Measurements from ENCODE around the gene ANOS1.

Gene ANOS1

GRCh38 chrX:8720136-8720535, 11.8 kb downstream of the ANOS1 start:
- DNase-seq (ENCODE audit: low read depth in 2 of 2): no peak

DNA sequence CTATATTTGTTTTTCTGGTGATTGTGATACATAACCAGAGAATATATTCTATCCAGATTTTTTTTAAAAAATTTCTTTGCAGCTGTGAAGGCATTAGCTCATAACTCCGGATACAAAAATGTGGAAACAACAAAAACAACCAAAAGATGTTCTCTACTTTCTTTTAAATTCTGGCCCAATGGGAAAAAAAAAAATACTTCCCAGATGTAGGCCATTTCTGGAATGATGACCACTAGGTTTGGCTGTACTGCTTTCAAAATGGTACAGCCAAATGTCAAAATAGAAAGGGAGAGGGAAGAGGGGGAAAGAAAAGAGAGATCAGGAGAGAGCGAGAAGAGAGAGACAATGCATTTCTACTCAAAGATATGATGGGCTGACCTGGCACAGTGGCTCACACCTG, 14.6 kb downstream of the ANOS1 start:
- no peak for DNase-seq (ENCODE audit: low read depth in 2 of 2)

DNA sequence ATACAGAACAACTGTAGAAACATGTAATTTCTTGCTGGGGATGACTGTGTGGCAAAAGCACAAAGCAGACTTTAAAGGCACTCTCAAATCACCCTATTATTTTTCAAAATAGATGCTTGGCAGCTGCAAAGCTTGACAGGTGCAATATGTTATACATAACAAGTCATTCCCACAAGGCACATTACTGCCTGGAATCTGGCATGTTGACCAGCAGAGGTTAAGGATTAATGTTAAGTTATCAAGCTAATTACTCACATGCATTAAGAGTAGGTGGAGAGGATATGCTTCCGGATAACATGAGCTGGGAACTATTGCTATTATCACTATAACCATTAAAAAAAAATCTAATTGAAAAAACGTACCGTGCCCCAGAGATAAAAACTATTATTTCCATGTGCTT, 17.8 kb downstream of the ANOS1 start:
- DNase-seq (ENCODE audit: low read depth in 2 of 2): no peak

DNA sequence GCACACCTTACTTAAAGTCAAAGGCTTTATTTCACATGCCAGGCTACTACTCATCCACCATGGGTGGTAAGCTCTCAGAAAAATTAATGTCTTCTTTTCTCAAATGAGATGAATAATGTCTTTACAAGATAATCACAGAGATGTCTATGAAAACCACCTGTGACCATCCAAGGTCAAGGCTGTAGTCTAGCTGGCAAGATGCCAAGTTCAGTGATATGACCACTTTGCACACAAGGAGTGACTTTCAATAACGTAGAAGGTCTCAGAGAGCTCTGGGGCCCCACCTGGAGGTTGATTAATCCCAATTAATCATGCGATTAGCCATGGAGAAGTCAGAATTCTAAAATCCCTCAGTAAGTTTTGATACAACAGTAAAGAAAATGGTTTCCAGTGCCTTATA, 20.5 kb downstream of the ANOS1 start:
- no peak for DNase-seq (ENCODE audit: low read depth in 2 of 2)

DNA sequence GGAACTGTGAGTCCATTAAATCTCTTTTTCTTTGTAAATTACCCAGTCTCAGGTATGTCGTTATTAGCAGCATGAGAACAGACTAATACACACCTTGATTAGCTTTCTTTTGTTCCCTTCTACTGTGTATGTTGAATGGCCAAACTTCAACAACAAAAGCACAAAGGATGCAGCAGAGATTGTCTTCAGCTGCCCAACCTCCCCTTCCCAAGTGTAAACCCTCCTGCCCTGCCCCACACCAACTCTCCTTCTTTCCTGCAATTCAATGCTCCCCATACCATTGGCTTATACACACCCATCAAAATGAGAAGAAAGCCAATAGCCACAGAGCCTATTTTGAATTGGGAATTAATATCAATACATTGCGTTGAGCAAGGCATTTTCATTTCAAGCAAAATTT, 27.8 kb downstream of the ANOS1 start:
- no peak for DNase-seq (ENCODE audit: low read depth in 2 of 2)

DNA sequence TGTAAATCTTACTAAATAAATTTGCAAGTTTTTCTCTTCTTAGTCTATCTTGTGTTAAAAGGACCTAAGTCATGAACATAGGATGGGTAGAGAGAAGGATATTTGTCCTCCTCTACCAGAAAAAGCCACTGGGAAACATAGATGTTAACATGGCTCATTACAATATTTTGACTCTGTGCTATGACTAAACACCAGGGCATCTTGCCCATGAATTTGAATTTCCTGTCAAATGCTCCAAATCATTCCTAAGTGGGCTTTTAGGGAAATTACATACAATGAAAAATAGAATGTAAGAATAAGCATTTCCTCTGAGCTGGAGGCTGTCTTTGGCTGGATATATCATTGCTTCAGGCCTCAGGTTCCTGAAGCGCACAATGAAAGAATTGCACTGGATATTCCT, 39.1 kb downstream of the ANOS1 start:
- DNase-seq (ENCODE audit: low read depth in 2 of 2): no peak

GRCh38 chrX:8689473-8689872, 42.5 kb downstream of the ANOS1 start:
- DNase-seq (ENCODE audit: low read depth in 2 of 2): no peak

- no peak for DNase-seq (ENCODE audit: low read depth in 2 of 2)
Measured at GRCh38 chrX:8688776-8689175, 43.2 kb downstream of the ANOS1 start.

DNA sequence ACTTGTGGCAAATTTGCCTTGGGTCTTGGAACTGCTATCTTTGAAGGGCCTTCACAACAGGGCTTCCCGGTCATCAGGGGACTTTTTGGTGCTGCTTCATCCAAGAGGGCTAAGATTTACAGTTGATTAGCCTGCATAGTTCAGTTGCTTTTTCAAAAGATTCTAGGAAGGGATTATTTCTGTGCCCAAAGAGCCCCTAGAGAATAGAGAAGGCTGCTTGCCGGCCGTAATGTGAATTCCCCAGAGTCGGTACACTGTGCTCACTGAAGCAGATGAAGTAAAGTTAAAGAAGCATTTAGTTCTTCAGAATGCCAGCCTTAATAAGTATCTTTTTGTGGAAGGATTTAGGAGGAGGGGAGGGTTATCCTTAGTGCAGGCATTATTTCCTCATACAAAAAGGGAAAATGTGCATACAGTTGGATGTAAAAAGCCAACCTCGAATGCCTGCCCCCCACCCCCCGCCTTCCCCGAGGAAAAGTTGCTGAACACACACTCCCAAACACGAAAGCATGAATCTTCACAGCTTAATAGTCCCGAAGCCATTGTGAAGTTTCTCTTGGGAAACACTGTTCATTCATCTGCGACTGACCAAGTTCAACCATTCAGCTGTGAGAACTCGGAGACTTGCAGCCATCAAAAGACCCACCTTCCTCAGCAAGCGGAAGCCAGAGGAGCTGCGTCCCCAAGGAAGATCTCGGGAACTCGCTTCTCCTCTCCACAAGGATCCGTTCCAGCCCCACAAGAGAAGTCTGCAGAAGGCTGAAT, 47.6 kb downstream of the ANOS1 start:
- no peak for DNase-seq (ENCODE audit: low read depth in 2 of 2)

DNA sequence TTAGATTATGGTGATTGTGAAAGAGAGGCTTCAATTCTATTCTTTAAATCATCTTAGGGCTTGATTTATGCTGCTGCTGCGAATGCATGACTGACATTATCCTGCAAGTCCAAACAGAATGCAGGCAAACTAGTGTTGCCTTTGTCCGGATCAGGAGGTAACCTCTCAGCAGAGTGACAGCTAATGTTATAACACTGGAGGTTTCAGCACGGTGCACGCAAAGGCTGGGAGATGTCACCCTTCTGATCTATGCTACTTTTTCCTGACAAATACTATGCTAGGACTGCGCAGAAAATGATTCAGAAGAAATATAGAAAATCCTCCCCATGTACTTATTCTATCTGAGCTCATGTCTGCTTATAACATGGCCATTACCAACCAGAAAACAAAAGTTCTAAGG, 48.2 kb downstream of the ANOS1 start:
- DNase-seq (ENCODE audit: low read depth in 2 of 2): no peak

DNA sequence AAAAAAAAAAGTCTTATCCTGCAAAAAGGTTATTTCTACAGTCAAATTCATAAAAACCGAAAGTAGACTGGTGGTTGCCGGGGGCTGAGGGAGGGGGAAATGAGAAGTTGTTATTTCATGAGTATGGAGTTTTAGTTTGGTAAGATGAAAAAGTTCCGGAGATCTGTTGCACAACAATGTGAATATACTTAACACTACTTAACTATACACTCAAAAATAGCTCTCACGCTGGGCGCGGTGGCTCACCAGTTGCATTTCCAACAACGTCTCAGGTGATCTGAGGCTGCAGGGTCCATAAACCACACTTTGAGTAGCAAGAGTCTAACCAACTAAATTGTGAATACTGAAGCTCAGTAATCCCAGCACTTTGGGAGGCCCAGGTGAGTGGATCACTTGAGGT, 52.4 kb downstream of the ANOS1 start:
- DNase-seq (ENCODE audit: low read depth in 2 of 2): no peak

- DNase-seq (ENCODE audit: low read depth in 2 of 2): no peak
Measured at GRCh38 chrX:8675006-8675630, 56.8 kb downstream of the ANOS1 start.

- DNase-seq (ENCODE audit: low read depth in 2 of 2): no peak
Measured at GRCh38 chrX:8673201-8673600, 58.7 kb downstream of the ANOS1 start.

GRCh38 chrX:8672176-8672575, 59.8 kb downstream of the ANOS1 start:
- DNase-seq (ENCODE audit: low read depth in 2 of 2): no peak

- DNase-seq (ENCODE audit: low read depth in 2 of 2): no peak
Measured at GRCh38 chrX:8668813-8669212, 63.1 kb downstream of the ANOS1 start.

- no peak for DNase-seq (ENCODE audit: low read depth in 2 of 2)
Measured at GRCh38 chrX:8663325-8663724, 68.6 kb downstream of the ANOS1 start.

- DNase-seq (ENCODE audit: low read depth in 2 of 2): no peak
Measured at GRCh38 chrX:8657883-8658282, 74.1 kb downstream of the ANOS1 start.

DNA sequence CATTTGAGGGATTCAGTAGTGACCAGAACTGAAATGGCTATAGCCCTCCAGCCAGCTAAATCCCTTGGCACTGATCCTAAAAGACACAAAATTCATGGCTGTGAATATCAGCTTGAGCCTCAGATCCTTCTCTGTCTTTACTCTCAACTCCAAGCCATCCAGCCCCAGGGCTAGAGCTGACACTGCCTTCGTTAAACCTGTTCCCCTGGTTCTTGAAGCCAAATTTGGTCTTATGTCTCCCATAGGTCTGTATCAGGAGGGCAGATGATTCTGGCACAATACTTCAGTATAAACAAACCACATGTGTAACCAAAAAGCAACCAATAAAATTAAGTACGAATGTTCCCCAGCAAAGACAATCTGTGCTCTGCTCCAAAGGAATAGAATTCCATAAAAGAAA, 78.0 kb downstream of the ANOS1 start:
- no peak for DNase-seq (ENCODE audit: low read depth in 2 of 2)

DNA sequence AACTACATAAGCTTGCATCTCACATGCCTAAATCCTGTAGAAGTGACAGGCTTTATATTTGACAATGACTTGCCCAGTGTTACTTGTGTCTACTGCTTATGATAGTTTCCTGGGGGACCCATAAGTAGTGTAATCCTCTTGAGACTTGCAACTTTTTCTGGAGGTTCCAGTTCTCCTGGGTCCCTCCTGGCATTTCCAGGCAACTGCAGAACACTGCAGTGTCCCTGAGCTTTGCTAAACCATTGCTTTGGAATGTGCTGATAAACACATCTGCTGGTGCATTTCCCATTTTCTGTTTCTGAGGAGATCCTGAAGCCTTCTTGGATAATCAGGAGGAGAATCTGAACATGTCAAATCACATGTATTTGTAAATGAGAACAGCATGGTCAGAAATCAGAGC, 82.0 kb downstream of the ANOS1 start:
- DNase-seq (ENCODE audit: low read depth in 2 of 2): no peak

DNA sequence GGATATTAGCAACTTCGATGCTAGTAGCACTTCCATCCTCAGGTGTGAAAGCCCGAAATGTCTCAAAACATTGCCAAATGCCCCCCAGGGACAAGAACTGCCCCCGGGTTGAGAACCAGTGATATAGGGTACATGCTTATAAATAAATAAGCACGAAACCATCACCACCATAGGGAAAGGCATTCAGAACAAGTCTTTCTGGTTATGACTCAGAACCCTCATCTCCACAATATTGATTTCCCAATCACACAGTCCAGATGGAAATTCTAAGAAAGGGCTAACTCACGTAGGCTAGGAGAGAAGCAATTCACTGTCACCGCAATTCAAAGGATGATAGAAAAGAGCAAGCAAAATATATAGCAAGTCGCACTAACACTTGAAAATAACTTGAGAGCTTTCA, 84.8 kb downstream of the ANOS1 start:
- no peak for DNase-seq (ENCODE audit: low read depth in 2 of 2)

GRCh38 chrX:8639949-8640475, 91.9 kb downstream of the ANOS1 start:
- DNase-seq (ENCODE audit: low read depth in 2 of 2): no peak

- DNase-seq (ENCODE audit: low read depth in 2 of 2): no peak
Measured at GRCh38 chrX:8636497-8636896, 95.4 kb downstream of the ANOS1 start.

DNA sequence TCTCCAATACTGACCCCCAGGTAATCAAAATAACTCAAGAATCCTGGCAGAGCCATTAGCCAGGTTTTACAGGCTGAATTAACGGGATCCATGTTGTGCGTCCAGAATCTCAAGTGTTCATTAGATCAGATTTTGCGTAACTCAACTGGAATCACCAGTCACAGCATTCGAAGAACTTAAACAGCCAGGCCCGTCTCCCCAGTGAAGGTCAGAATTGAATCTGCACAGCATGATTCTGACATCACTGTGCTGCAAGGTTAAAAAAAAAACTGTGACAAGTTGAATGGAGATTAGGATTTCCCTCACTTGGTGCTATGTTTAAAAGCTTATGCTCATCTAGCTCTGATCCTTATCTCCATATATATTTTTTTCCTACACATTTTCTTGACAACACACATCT, 96.1 kb downstream of the ANOS1 start:
- no peak for DNase-seq (ENCODE audit: low read depth in 2 of 2)

GRCh38 chrX:8632924-8633323, 99.0 kb downstream of the ANOS1 start:
- no peak for DNase-seq (ENCODE audit: low read depth in 2 of 2)

Measured in stimulated activated CD8-positive, alpha-beta memory T cell treated with anti-CD3 and anti-CD28 coated beads, Interleukin-2, amount 100 ng/mL, for 48 hours (primary cell).